Liver (tissue), 9 donors: ENCODE measurements around the gene TARBP1. TPM values are rescaled to one million over a fixed set of nuclear protein-coding genes. Genes with fewer than 3 reads are reported as not detected.
A peak's percentile ranks its signal among the peaks of the same experiment; 100 is the strongest.

Experiments used
- DNase-seq: peaks from one replicate; pipeline ENCODE4 v3.0.0-alpha.2; 2017; ENCODE audit warnings: low spot score
- H3K27ac ChIP-seq, 2 donors: one replicate each; pipeline ENCODE4 v1.7.0; 2013; ENCODE audit warnings: inconsistent platforms in 2 of 2, low read length in 2 of 2, control low read depth in 1 of 2, low read depth in 1 of 2, mild to moderate bottlenecking in 1 of 2
- H3K27me3 ChIP-seq, 4 donors: one replicate each; pipeline versions ENCODE4 v1.6.1 to v1.7.0; 2013; ENCODE audit warnings: low read length in 3 of 4, inconsistent platforms in 1 of 4, mild to moderate bottlenecking in 1 of 4, moderate library complexity in 1 of 4; ENCODE audit not compliant: control insufficient read depth in 4 of 4, insufficient read depth in 4 of 4
- H3K36me3 ChIP-seq, 4 donors: one replicate each; pipeline versions ENCODE4 v1.6.1 to v1.7.0; 2013; ENCODE audit warnings: low read length in 3 of 4, mild to moderate bottlenecking in 3 of 4, low read depth in 1 of 4, moderate library complexity in 1 of 4; ENCODE audit not compliant: control insufficient read depth in 4 of 4, insufficient read depth in 3 of 4
- H3K4me1 ChIP-seq, 4 donors: one replicate each; pipeline versions ENCODE4 v1.6.1 to v1.7.0; 2013; ENCODE audit warnings: low read length in 3 of 4, mild to moderate bottlenecking in 3 of 4, moderate library complexity in 1 of 4; ENCODE audit not compliant: control insufficient read depth in 4 of 4, insufficient read depth in 4 of 4
- H3K4me3 ChIP-seq, 3 donors: one replicate each; pipeline versions ENCODE4 v1.6.1 to v1.7.0; 2013; ENCODE audit warnings: low read length in 3 of 3, control low read depth in 1 of 3, low read depth in 1 of 3, mild to moderate bottlenecking in 1 of 3
- H3K9ac ChIP-seq, 2 donors: one replicate each; pipeline ENCODE4 v1.7.0; 2013; ENCODE audit warnings: low read length in 2 of 2, mild to moderate bottlenecking in 2 of 2, moderate library complexity in 2 of 2, control low read depth in 1 of 2, low read depth in 1 of 2
- H3K9me3 ChIP-seq, 4 donors: one replicate each; pipeline versions ENCODE4 v1.6.1 to v1.7.0; 2013; ENCODE audit warnings: low read length in 3 of 4; ENCODE audit not compliant: control insufficient read depth in 4 of 4
- ATF3 ChIP-seq: IDR thresholded peaks from 2 replicates; pipeline ENCODE4 v1.6.1; 2016; ENCODE audit warnings: antibody characterized with exemption
- CTCF ChIP-seq: fragments of 150-350 bp; IDR thresholded peaks from 2 replicates; pipeline ENCODE4 v1.5.1; 2017; ENCODE audit warnings: improper control_type of control experiment, low read depth, low read length; ENCODE audit not compliant: missing input control
- FOXA2 ChIP-seq: IDR thresholded peaks from 2 replicates; pipeline ENCODE4 v1.6.1; 2016; ENCODE audit warnings: antibody characterized with exemption
- HNF4A ChIP-seq, 2 donors: conservative IDR thresholded peaks; 2 replicates each; pipeline ENCODE4 v1.6.1; 2016; ENCODE audit warnings: antibody characterized with exemption in 2 of 2, mild to moderate bottlenecking in 2 of 2
- HNF4G ChIP-seq: IDR thresholded peaks from 2 replicates; pipeline ENCODE4 v1.6.1; 2016; ENCODE audit warnings: antibody characterized with exemption
- JUND ChIP-seq, 2 donors: IDR thresholded peaks; 2 replicates each; pipeline ENCODE4 v1.6.1; 2016; ENCODE audit warnings: antibody characterized with exemption in 2 of 2
- MAX ChIP-seq: IDR thresholded peaks from 2 replicates; pipeline ENCODE4 v1.6.1; 2016; ENCODE audit warnings: antibody characterized with exemption
- NR2F2 ChIP-seq: IDR thresholded peaks from 2 replicates; pipeline ENCODE4 v1.6.1; 2016; ENCODE audit warnings: antibody characterized with exemption
- RAD21 ChIP-seq, 2 donors: IDR thresholded peaks; 2 replicates each; pipeline ENCODE4 v1.6.1; 2016; ENCODE audit warnings: antibody characterized with exemption in 2 of 2, mild to moderate bottlenecking in 2 of 2
- REST ChIP-seq: IDR thresholded peaks from 2 replicates; pipeline ENCODE4 v1.6.1; 2016; ENCODE audit warnings: antibody characterized with exemption, mild to moderate bottlenecking
- SP1 ChIP-seq: IDR thresholded peaks from 2 replicates; pipeline ENCODE4 v1.6.1; 2018; ENCODE audit warnings: antibody characterized with exemption, mild to moderate bottlenecking
- TAF1 ChIP-seq: conservative IDR thresholded peaks from 2 replicates; pipeline ENCODE4 v1.6.1; 2016; ENCODE audit warnings: antibody characterized with exemption, mild to moderate bottlenecking
- YY1 ChIP-seq: IDR thresholded peaks from 2 replicates; pipeline ENCODE4 v1.6.1; 2016; ENCODE audit warnings: antibody characterized with exemption, mild to moderate bottlenecking
- ZBTB33 ChIP-seq: IDR thresholded peaks from 2 replicates; pipeline ENCODE4 v1.6.1; 2016; ENCODE audit warnings: antibody characterized with exemption
- WGBS: extraction: QIAGEN DNeasy Blood & Tissue Kit; methylation state at CpG from one replicate; pipeline ENCODE4 v1.1.7; 2013; 5-methylcytosine and 5-hydroxymethylcytosine counted together
- polyA plus RNA-seq, 2 donors: library from polyadenylated mRNA; stranded (reverse) in 1 of 2; unstranded in 1 of 2; fragments of 200-250 nt in 1 of 2; fragments of >200 nt in 1 of 2; fragmentation: Nextera tagmentation in 1 of 2; extraction: Ambion mirVana in 1 of 2; gene quantifications; one replicate each; pipeline versions ENCODE4 v1.2.1 to v1.2.3, GENCODE V29; 2013 to 2015
- total RNA-seq, 2 donors: library from RNA; depleted of rRNA; stranded (reverse); fragments of >200 nt; gene quantifications; one replicate each; pipeline ENCODE4 v1.2.3, GENCODE V29; 2014
- donor health status: healthy.
- donor health status: healthy.
- donor health status: healthy.
- donor health status: healthy.
- donor health status: healthy.

The TARBP1 gene
- 10 to 100 TPM; 11.9 to 17.6 TPM for total RNA-seq
- polyA plus RNA-seq = 1 to 10 TPM; 4.1 to 6.4 TPM

- H3K27ac ChIP-seq = peak within 1 kb of the TSS; percentile 78 to 82
- H3K4me1 ChIP-seq = peaks cover 0 to 12% (median 8%) of the 10 kb centered on the region in 4 donors
- H3K9me3 ChIP-seq = no peaks in the 10 kb centered on the region
- TF ChIP-seq JUND (IDR thresholded peaks at IDR 0.05) = no peak
- peak; percentile 5 for TF ChIP-seq CTCF
- no peaks in the 10 kb centered on the region for H3K36me3 ChIP-seq
- H3K9ac ChIP-seq = peak within 1 kb of the TSS; percentile 36 to 65
- H3K27me3 ChIP-seq = no peaks in the 10 kb centered on the region
- peak within 1 kb of the TSS; percentile 82 to 96 (median 86) for H3K4me3 ChIP-seq
- DNase-seq = peak; percentile 69
- under 1% methylated on average over 122 of the region's 122 CpGs for WGBS
Observed at GRCh38 chr1:234478481-234479309, at the start of gene TARBP1. Gene TARBP1, minus strand, starts transcription at chr1:234479179. Its CDS starts 76 bp downstream, at chr1:234479103.

GRCh38 chr1:234528074-234528865 lies 49.3 kb upstream of the TARBP1 start:
- no peaks in the 10 kb centered on the region for H3K36me3 ChIP-seq
- H3K4me3 ChIP-seq = no peak overlapping the region
- WGBS = 73% methylated on average over 14 of the region's 14 CpGs
- peaks cover 7 to 29% (median 20%) of the 10 kb centered on the region in 4 donors for H3K4me1 ChIP-seq
- no peaks in the 10 kb centered on the region for H3K27me3 ChIP-seq
- TF ChIP-seq SP1 (no peak), JUND (IDR thresholded peaks at IDR 0.05) (no peak), NR2F2 (peak; percentile 68), ATF3 (no peak), HNF4G (no peak), FOXA2 (no peak), YY1 (peak; percentile 62), RAD21 (IDR thresholded peaks at IDR 0.05) (no peak), REST (no peak), TAF1 (no peak), ZBTB33 (no peak), HNF4A (conservative IDR thresholded peaks at IDR 0.05) (no peak), MAX (no peak)
- H3K9me3 ChIP-seq = no peaks in the 10 kb centered on the region
- H3K27ac ChIP-seq = peak overlapping the region; percentile 25 to 43
- peak overlapping the region in 1 of 2 donors; percentile 28 for H3K9ac ChIP-seq
- no peak for DNase-seq
